GM19397 (cell line): ENCODE data around the gene PTPRT.

ENCODE experiments used
- ATAC-seq: cut with Tn5 transposase; IDR thresholded peaks from one replicate; pipeline ENCODE4 v1.9.1; 2021; ENCODE audit warnings: mild to moderate bottlenecking, moderate library complexity; ENCODE audit not compliant: unreplicated experiment

The PTPRT gene

GRCh38 chr20:42492290-42492689, 697.4 kb downstream of the PTPRT start:
- no peak for ATAC-seq

- ATAC-seq = no peak
Observed at GRCh38 chr20:42485556-42485955, 704.1 kb downstream of the PTPRT start.

GRCh38 chr20:42484790-42485375, 704.8 kb downstream of the PTPRT start:
- no peak for ATAC-seq

- ATAC-seq = no peak
Observed at GRCh38 chr20:42484335-42484734, 705.4 kb downstream of the PTPRT start.

- ATAC-seq = no peak
Observed at GRCh38 chr20:42483730-42484303, 705.9 kb downstream of the PTPRT start.

GRCh38 chr20:42482808-42483207, 706.9 kb downstream of the PTPRT start:
- no peak for ATAC-seq

GRCh38 chr20:42475773-42476172, 713.9 kb downstream of the PTPRT start:
- no peak for ATAC-seq

GRCh38 chr20:42474646-42475045, 715.1 kb downstream of the PTPRT start:
- ATAC-seq = no peak

- no peak for ATAC-seq
Observed at GRCh38 chr20:42472198-42472597, 717.5 kb downstream of the PTPRT start.

- ATAC-seq = peak; percentile 45
Observed at GRCh38 chr20:42461965-42462593, 727.6 kb downstream of the PTPRT start.

- no peak for ATAC-seq
Observed at GRCh38 chr20:42461291-42461690, 728.4 kb downstream of the PTPRT start.

- ATAC-seq = no peak
Observed at GRCh38 chr20:42447270-42447669, 742.4 kb downstream of the PTPRT start.

- ATAC-seq = no peak
Observed at GRCh38 chr20:42444799-42445198, 744.9 kb downstream of the PTPRT start.

- ATAC-seq = no peak
Observed at GRCh38 chr20:42443200-42443599, 746.5 kb downstream of the PTPRT start.

GRCh38 chr20:42442716-42443115, 747.0 kb downstream of the PTPRT start:
- ATAC-seq = no peak

- no peak for ATAC-seq
Observed at GRCh38 chr20:42441864-42442331, 747.8 kb downstream of the PTPRT start.

- ATAC-seq = no peak
Observed at GRCh38 chr20:42441196-42441863, 748.4 kb downstream of the PTPRT start.

GRCh38 chr20:42435230-42435629, 754.5 kb downstream of the PTPRT start:
- ATAC-seq = peak; percentile 91

GRCh38 chr20:42432496-42433334, 757.0 kb downstream of the PTPRT start:
- ATAC-seq = no peak

- ATAC-seq = no peak
Observed at GRCh38 chr20:42430598-42430997, 759.1 kb downstream of the PTPRT start.
